A204.1 (cell line): ENCODE results near the gene ASF1A.
"Not testable (repeated sequence)": the region's sequence is repeated elsewhere in the genome, so short reads cannot be mapped to it uniquely, and the experiment has no call there.

Experiments used
- FAIRE-seq: peaks from 2 replicates; lab custom pipeline; 2012; peaks lifted over from hg19 to GRCh38; lab: Jason Lieb, UNC

Gene ASF1A

GRCh38 chr6:118893807-118894424 lies at the start of gene ASF1A:
ASF1A (plus strand) TSS chr6:118894152; CDS start chr6:118894414, 262 bp downstream.
- peak; percentile 88 for FAIRE-seq

- FAIRE-seq, result no peak
These were observed 49.0 kb upstream of the ASF1A start for GRCh38 chr6:118844915-118845314.

DNA sequence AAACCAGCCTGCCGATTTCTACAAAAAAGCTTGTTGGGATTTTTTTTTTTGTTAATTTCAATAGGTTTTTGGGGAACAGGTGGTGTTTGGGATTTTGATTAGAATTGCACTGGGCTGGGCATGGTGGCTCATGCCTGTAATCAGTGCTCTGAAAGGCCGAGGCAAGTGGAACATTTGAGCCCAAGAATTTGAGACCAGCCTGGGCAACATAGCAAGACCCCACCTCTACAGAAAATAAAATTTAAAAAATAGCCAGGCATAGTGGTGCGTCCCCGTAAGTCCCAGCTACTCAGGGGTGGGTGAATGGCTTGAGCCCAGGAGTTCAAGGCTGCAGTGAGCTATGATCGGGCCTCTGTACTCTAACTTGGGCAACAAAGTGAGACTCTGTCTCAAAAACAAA lies 40.5 kb upstream of the ASF1A start:
- no peak for FAIRE-seq

DNA sequence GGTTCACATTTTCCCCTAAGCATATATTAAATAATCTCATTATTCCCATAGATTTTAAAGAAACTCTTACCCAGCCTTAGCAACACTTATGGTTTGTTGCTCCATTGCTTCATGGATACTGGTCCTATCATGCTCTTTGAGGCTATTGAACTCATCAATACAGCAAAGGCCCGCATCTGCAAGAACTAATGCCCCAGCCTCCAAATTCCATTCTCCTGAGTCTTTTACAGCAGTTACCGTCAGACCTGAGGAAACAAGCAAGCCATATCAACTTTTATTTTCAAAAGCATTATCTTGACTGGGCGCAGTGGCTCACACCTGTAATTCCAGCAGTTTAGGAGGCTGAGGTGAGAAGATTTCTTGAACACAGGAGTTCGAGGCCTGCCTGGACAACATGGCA lies 37.7 kb upstream of the ASF1A start:
- no peak for FAIRE-seq

DNA sequence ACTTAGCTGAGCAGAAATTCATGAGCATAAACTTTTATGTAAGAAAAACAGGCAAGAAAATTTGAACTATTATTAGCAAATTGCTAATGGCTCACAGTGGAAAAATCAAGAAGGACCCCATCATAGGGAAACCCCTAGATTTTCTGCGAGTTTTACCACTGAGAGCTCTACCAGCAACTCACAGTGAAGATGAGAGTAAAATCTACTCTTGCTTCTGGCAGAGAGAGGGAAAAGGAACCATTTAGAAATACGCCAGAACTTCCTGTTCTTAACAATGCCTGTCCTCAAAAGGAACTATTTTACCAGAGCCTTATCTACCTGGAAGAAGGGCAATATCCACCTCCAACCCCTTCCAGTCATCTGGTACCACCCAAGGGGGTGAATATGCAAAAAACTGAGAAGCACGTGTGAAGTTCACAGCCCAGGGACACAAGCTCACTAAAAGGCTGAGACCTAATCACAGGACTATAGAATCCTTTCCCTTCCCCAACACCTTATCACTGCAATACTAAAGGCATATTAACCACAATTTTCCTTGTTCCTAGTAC lies 34.4 kb upstream of the ASF1A start:
- no peak for FAIRE-seq

DNA sequence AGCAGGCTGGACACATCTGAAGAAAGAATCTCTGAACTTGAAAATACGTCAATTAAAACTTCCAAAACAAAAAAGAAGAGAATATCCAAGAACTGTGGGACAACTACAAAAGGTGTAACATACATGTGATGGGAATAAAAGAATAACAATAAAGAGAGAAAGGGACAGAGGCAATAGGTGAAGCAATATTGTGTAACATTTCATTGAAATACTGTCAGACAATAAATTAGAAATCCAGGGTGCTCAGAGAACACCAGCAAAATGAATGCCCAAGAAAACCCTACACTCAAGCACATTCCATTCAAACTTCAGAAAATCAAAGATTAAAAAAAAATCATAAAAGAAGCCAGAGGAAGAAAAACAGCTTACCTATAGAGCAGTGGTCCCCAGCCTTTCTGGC lies 33.6 kb upstream of the ASF1A start:
- FAIRE-seq, result no peak

DNA sequence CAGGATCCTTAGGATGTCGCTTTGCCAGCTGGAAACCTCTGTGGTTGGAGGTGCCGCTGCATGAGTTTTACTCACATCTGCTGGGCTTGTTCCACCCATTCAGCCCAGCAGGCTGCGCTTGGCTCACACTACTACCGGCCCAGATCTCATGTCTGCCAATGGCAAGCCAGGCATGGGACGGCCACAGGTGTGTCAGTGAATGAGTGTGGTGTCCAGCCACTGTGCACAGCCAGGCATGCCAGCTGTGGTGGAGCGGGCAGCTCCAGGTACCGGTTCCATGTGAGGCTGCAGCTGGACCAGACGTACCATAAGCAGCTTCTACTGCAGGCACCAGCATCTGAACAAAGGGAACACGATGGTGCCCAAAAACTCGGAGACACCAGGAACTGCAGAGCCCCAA lies 33.1 kb upstream of the ASF1A start:
- no peak for FAIRE-seq

DNA sequence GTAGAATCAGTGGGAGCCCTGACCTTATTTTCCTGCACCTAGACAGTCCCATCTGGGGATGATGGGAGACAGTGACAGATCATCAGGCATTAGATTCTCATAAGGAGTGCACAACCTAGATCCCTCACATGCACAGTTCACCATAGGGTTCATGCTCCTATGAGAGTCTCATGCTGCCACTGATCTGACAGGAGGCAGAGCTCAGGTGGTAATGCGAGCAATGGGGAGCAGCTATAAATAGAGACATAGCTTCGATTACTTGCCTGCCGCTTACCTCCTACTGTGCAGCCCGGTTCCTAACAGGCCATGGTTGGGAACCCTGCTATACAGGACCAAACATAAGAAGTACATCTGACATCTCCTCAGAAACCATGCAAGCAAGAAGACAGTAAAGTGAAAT lies 31.5 kb upstream of the ASF1A start:
- no peak for FAIRE-seq

- no peak for FAIRE-seq
These were observed 29.4 kb upstream of the ASF1A start for GRCh38 chr6:118864341-118865099.

- no peak for FAIRE-seq
These were observed 28.9 kb upstream of the ASF1A start for GRCh38 chr6:118865100-118865391.

DNA sequence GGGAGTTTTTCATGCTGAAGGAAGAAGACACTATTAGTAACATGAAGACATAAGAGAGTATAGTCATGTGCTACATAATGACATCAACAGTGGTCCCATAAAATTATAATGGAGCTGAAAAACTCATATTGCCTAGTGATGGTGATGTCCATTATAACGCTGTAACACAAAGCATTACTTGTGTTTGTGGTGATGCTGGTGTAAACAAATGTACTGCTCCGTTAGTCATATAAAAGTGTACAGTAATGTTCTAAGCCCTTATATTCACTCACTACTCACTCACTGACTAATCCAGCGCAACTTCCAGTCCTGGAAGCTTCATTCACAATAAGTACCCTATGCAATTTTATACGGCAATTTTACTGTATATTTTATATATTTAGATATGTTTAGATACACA lies 26.8 kb upstream of the ASF1A start:
- FAIRE-seq, result no peak

- not testable (repeated sequence) for FAIRE-seq
These were observed 25.1 kb upstream of the ASF1A start for GRCh38 chr6:118868901-118869300.

GRCh38 chr6:118869350-118869749 lies 24.6 kb upstream of the ASF1A start:
- FAIRE-seq, result no peak

- peak; percentile 14 for FAIRE-seq
These were observed 23.9 kb upstream of the ASF1A start for GRCh38 chr6:118869894-118870589.

DNA sequence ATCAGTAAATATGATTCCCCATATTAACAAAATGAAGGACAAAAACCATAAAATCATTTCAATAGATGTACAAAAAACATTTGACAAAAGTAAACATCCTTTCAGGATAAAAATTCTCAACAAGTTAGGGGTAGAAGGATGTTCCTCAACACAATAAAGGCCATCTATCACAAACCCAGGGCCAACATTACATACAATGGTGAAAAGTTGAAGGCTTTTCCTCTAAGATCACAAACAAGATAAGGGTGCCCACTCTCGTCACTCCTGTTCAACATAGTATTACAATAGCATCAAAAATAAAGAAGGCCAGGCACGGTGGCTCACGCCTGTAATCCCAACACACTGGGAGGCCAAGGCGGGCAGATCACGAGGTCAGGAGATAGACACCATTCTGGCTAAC lies 22.6 kb upstream of the ASF1A start:
- FAIRE-seq, result no peak

- FAIRE-seq, result no peak
These were observed 21.6 kb upstream of the ASF1A start for GRCh38 chr6:118872318-118872717.

DNA sequence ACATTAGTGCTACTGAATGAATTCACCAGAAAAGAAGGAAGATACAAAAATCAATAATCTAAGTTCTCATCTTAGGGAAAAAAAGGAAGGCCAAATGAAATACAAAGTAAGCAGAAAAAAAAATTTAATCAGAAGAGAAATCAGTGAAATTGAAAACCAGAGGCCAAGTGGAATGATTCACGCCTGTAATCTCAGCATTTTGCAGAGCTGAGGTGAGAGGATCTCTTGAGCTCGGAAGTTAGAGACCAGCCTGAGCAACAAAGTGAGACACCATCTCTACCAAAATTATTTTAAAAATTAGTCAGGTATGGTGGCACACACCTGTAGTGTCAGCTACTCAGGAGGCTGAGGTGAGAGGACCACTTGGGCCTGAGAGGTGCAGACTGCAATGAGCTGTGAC lies 21.2 kb upstream of the ASF1A start:
- no peak for FAIRE-seq

- FAIRE-seq, result no peak
These were observed 20.7 kb upstream of the ASF1A start for GRCh38 chr6:118873239-118873638.

GRCh38 chr6:118875672-118876071 lies 18.3 kb upstream of the ASF1A start:
- no peak for FAIRE-seq

DNA sequence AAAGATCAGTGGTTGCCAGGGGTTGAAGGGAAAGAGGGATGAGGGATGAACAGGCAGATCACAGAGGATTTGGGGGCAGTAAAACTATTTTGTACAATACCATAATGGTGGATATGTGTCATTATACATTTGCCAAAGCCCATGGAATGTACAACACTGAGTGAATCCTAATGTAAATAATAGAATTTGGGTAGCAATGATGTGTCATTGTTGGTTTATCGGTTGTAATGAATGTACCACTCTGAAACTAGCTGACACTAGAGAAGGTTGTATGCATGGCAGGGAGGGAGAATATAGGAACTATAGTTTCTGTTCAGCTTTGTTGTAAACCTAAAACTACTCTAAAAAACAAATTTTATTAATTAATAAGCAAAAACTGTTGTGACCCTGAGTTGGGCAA lies 17.8 kb upstream of the ASF1A start:
- FAIRE-seq, result no peak

- FAIRE-seq, result no peak
These were observed 17.1 kb upstream of the ASF1A start for GRCh38 chr6:118876814-118877213.

GRCh38 chr6:118877806-118878205 lies 16.1 kb upstream of the ASF1A start:
- FAIRE-seq, result no peak
